Gastrocnemius medialis (tissue), 4 donors: ENCODE measurements around the gene SLC17A9. TPM values are rescaled to one million over a fixed set of nuclear protein-coding genes. Genes with fewer than 3 reads are reported as not detected.

Experiments
- ATAC-seq, 2 donors: fragments of 150-250 bp; one replicate each; pipeline ENCODE4 v1.9.1; 2016
- DNase-seq, 2 donors: peaks; one replicate each; pipeline ENCODE4 v3.0.0-alpha.2; 2019
- H3K27ac ChIP-seq, 4 donors: fragments of 200-600 bp; sonication (generic); 1 replicate in 1 of 4; 2 replicates in 3 of 4; pipeline ENCODE4 v1.5.1; 2016 to 2018; ENCODE audit warnings: mild to moderate bottlenecking in 2 of 4, moderate library complexity in 1 of 4
- H3K27me3 ChIP-seq, 3 donors: fragments of 200-600 bp; sonication (generic) in 2 of 3; 1 replicate in 1 of 3; 2 replicates in 2 of 3; pipeline versions ENCODE4 v1.5.1 to v1.6.0; 2016 to 2019; ENCODE audit warnings: mild to moderate bottlenecking in 1 of 3, moderate library complexity in 1 of 3
- H3K36me3 ChIP-seq, 2 donors: fragments of 200-600 bp; sonication (generic) in 1 of 2; one replicate each; pipeline ENCODE4 v1.5.1; 2017 to 2018
- H3K4me1 ChIP-seq, 2 donors: fragments of 200-600 bp; sonication (generic) in 1 of 2; one replicate each; pipeline ENCODE4 v1.5.1; 2016 to 2017; ENCODE audit warnings: mild to moderate bottlenecking in 2 of 2
- H3K4me3 ChIP-seq, 4 donors: fragments of 200-600 bp; sonication (generic) in 3 of 4; 1 replicate in 1 of 4; 2 replicates in 3 of 4; pipeline ENCODE4 v1.5.1; 2016 to 2019; ENCODE audit warnings: mild to moderate bottlenecking in 2 of 4
- H3K9me3 ChIP-seq, 3 donors: fragments of 200-600 bp; sonication (generic) in 2 of 3; 1 replicate in 1 of 3; 2 replicates in 2 of 3; pipeline ENCODE4 v1.5.1; 2016 to 2019
- CTCF ChIP-seq, 5 experiments: fragments of 450-650 bp in 3 of 5; fragments of 200-600 bp in 2 of 5; sonication (generic) in 2 of 5; IDR thresholded peaks in 4 of 5; conservative IDR thresholded peaks in 1 of 5; 1 replicate in 4 of 5; 2 replicates in 1 of 5; pipeline ENCODE4 v1.5.1; 2016 to 2019; ENCODE audit warnings: antibody characterized with exemption in 5 of 5, mild to moderate bottlenecking in 3 of 5, moderate library complexity in 3 of 5
- POLR2A ChIP-seq, 2 donors: fragments of 450-650 bp; IDR thresholded peaks; one replicate each; pipeline ENCODE4 v1.6.1; 2017; ENCODE audit warnings: antibody characterized with exemption in 2 of 2, mild to moderate bottlenecking in 2 of 2, moderate library complexity in 2 of 2
- in situ Hi-C, 4 donors: fragments of 200-750 bp; cut with MboI; loops; one replicate each; pipeline versions ENCODE4 v1.15.0 to v1.8.0; 2017; ENCODE audit warnings: low sequenced_read_pairs in 4 of 4
- intact Hi-C: fragments of 100-400 bp; cut with DNase I; formaldehyde crosslinking; loops from one replicate; pipeline ENCODE4 v1.15.1; 2023; ENCODE audit warnings: low total_unique reads
- total RNA-seq, 4 donors: library from RNA; depleted of rRNA; stranded (reverse); fragments of >200 nt; gene quantifications; one replicate each; pipeline versions ENCODE4 v1.1.0 to v1.2.3, GENCODE V29; 2016

Gene SLC17A9
- total RNA-seq, 4 donors from 2014 or later: 0.55 to 2.4 (median 1.2) TPM

- DNase-seq (no peak), ATAC-seq (no peak)
- Histone ChIP-seq H3K36me3 (peaks cover 0 to 21% of the 10 kb centered on the region in 2 donors), H3K27me3 (no peaks in the 10 kb centered on the region), H3K9me3 (no peaks in the 10 kb centered on the region), H3K27ac (peak overlapping the region; percentile 36 to 69 (median 48)), H3K4me1 (peaks cover 5 to 21% of the 10 kb centered on the region in 2 donors), H3K4me3 (peak overlapping the region; percentile 35 to 52 (median 42))
- in situ Hi-C loops (no loop called here), intact Hi-C loops (no loop called here)
- TF ChIP-seq POLR2A (IDR thresholded peaks at IDR 0.05) (no peak), CTCF (IDR thresholded peaks at IDR 0.05 in 4 of 5, conservative IDR thresholded peaks at IDR 0.05 in 1 of 5) (no peak)
Observed at GRCh38 chr20:62952968-62953838, 694 bp downstream of the SLC17A9 start.

- peak; percentile 6 to 32 for ATAC-seq
- in situ Hi-C loops: no loop called here
- intact Hi-C loops: no loop called here
Observed at GRCh38 chr20:62953839-62954703, 1.6 kb downstream of the SLC17A9 start.

GRCh38 chr20:62955519-62956386, 3.2 kb downstream of the SLC17A9 start:
- Histone ChIP-seq H3K27ac (peak overlapping the region in 3 of 4 donors; percentile 59 to 80 (median 76)), H3K9me3 (no peaks in the 10 kb centered on the region), H3K4me3 (no peak overlapping the region), H3K27me3 (no peaks in the 10 kb centered on the region), H3K4me1 (peaks cover 5 to 17% of the 10 kb centered on the region in 2 donors), H3K36me3 (no peaks in the 10 kb centered on the region)
- ATAC-seq (peak; percentile 78 to 84), DNase-seq (peak; percentile 41 to 78)
- no peak for TF ChIP-seq CTCF (IDR thresholded peaks at IDR 0.05 in 4 of 5, conservative IDR thresholded peaks at IDR 0.05 in 1 of 5)
- TF ChIP-seq POLR2A (IDR thresholded peaks at IDR 0.05): no peak
- intact Hi-C loops: no loop called here
- in situ Hi-C loops: no loop called here

More at GRCh38 chr20:62953839-62954703, 1.6 kb downstream of the SLC17A9 start:
- H3K9me3 ChIP-seq: no peaks in the 10 kb centered on the region
- peak; percentile 28 to 45 for DNase-seq
- peak overlapping the region; percentile 21 to 45 (median 33) for H3K4me3 ChIP-seq
- peaks cover 5 to 17% of the 10 kb centered on the region in 2 donors for H3K4me1 ChIP-seq
- peak overlapping the region; percentile 36 to 80 (median 62) for H3K27ac ChIP-seq
- H3K36me3 ChIP-seq: peaks cover 0 to 14% of the 10 kb centered on the region in 2 donors
- TF ChIP-seq CTCF (IDR thresholded peaks at IDR 0.05 in 4 of 5, conservative IDR thresholded peaks at IDR 0.05 in 1 of 5): no peak
- no peak for TF ChIP-seq POLR2A (IDR thresholded peaks at IDR 0.05)
- H3K27me3 ChIP-seq: no peaks in the 10 kb centered on the region
